ENCODE data around the gene CIB4.

The CIB4 gene

DNA sequence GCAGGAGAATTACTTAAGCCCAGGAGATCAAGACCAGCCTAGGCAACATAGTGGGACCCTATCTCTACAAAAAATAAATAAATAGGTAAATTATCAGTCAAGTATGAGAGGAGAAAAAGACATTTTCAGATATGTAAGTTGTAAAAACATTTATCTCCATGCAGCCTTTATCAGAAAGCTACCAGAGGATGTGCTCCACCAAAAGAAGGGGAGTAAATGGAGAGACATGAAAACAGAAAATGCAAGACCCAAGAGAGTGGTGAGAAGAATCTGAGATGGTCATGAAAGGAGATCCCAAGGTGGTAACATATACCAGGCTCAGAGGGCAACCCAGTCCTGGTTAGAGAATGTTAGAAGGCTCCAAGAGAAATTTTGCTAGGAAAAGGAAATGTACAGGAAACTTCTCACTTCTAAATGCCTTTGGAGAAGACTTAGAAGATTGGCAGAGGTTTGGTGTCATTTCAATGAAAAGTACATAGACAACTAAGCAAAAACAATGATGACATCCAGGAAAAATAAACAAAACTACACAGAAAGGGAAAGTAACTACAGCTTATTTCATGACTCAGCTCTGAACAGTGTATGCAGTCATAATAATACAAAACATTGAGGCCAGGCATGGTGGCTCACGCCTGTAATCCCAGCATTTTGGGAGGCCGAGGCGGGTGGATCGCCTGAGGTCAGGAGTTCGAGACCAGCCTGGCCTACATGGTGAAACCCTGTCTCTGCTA lies 19.5 kb downstream of the CIB4 start:
- DNase-seq (ENCODE audit: low spot score): no peak

DNA sequence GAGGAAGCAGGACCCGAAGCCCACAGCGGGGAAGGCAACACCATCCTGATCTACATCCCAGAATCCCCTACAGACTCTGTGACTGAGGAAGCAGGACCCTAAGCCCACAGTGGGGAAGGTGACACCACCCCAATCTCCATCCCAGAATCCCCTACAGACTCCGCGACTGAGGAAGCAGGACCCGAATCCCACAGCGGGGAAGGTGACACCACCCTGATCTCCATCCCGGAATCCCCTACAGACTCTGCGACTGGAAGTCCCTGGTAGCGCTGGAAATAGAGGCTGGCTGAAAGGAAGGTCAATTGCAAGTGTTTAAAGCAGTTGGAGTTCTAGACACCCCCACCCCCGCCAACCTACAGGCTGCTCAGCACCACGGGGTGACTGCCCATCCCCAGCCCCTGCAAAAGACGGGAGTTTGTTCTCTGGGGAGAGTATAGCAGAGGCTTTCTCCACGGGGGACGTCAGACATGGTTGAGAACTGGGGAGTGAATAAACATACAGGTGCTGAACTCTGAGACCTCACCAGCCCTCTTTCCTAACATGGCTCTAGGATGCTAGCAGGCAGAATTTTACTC lies 21.0 kb downstream of the CIB4 start:
- DNase-seq (ENCODE audit: low spot score): no peak

DNA sequence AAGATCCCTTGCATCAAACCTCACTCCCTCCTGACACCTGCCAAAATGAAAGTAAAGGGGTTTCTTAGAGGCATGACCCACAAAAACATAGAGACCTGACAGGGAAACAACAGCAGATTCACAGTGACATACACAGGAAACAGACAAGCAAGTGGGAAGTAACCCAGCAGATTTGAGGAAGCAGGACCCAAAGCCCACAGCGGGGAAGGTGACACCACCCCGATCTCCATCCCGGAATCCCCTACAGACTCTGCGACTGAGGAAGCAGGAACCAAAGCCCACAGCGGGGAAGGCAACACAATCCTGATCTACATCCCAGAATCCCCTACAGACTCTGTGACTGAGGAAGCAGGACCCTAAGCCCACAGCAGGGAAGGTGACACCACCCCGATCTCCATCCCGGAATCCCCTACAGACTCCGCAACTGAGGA lies 21.6 kb downstream of the CIB4 start:
- DNase-seq (ENCODE audit: low spot score): no peak

GRCh38 chr2:26619096-26619495 lies 22.1 kb downstream of the CIB4 start:
- DNase-seq (ENCODE audit: low spot score): no peak

- no peak for DNase-seq (ENCODE audit: low spot score)
Measured at GRCh38 chr2:26618611-26619010, 22.6 kb downstream of the CIB4 start.

DNA sequence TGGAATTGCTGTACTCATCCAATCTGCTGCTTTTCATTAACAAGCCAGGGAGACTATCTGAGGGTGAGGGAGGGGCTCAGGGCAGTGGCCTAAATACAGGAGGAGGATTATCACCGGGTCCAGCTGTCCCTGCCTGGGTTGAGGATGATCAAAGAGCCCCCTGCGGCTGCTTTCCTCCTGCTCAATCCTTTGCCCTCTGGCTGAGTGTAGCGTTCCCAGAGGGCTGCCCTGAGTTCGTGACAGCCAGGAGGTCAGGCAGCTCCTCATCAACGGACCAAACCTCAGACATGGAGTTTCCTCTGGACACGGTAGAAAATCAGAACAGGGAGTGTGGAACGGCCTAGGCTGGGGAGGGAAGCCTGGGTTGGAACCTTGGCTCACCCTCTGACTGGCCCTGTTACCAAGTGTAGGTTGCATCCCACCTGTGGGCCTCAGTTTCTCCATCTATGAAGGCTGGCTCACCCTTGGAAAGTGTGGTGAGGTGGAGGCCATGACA lies 23.5 kb downstream of the CIB4 start:
- DNase-seq (ENCODE audit: low spot score): no peak

- no peak for DNase-seq (ENCODE audit: low spot score)
Measured at GRCh38 chr2:26616706-26617587, 24.2 kb downstream of the CIB4 start.

- DNase-seq (ENCODE audit: low spot score): no peak
Measured at GRCh38 chr2:26615860-26616705, 25.1 kb downstream of the CIB4 start.

DNA sequence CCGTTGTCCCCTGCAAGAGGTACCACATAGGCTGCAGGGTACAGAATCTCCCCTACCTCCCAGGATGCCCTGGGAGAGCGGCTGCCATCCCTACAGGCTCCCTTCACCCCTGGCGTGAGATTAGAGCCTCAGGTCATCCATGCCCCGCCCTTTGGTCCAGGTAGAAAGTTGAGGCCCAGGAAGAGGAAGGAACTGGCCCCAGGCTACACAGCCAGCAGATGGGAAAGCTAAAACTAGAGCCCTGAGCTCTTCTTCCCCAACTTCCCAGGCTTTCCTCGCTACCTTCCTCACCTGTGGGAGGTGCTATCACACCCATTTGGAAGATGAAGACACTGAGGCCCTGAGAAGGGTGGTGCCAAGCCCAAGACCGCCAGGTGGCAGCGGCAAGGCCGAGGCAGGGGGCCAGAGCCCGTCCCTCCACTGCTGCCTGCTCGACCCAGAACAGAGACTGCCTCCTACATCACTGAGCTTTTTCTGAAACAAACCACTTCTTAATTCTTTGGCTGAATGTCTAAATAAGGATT lies 25.8 kb downstream of the CIB4 start:
- no peak for DNase-seq (ENCODE audit: low spot score)

- no peak for DNase-seq (ENCODE audit: low spot score)
Measured at GRCh38 chr2:26614216-26615138, 26.7 kb downstream of the CIB4 start.

- no peak for DNase-seq (ENCODE audit: low spot score)
Measured at GRCh38 chr2:26613241-26614215, 27.6 kb downstream of the CIB4 start.

DNA sequence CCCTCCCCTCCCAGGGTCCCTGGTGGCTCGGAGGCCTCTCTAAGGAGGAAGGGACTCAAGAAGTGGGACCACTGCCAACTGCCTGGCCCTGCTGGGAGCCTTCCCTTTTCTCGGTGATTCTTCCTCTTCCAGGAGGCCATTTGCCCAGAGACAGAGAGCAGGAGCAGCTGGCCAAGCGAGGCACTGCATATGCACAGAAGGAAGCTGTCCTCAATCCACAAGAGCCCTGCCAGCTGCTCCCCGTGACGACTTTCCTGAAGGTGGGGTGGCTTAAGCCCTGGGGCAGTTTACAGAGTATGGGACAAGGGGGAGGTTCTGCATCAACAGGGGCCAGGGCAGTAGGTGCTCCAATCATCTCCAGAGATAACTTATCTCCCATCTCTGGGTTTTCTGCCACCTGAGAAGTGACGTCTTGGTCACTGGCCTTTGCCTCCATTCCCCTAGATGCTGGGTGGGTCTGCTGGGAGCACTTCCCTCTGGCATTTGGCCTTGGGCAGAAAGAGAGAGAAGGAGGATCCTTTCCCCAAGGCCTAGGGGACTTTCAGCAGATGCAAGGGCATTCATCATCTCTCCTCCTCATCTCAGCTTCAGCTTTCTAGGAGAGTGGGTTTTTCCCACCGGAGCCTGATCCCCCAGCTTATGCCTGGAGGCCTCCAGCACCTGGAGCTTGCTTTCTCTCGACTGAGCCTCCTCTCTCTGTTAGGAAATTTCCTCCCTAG lies 28.5 kb downstream of the CIB4 start:
- DNase-seq (ENCODE audit: low spot score): no peak

DNA sequence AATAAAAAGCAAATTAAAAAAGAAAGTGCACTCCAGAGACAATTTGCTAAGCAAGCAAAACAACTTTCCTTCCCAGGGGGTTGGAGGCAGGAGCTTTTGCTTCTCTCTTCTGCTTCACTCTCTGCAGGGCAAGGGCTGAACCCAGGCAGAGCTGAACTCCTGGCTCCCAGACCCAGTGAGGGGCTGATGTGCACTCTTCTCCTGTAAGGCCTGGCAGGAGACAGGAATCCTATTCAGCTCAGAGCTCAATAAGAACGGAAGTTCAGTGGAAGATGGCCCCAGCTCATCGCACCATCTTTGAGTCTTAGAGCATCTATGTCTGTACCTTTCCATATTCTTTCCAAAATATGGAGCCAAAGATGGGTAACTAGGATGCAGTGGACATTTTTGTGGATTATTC lies 29.1 kb downstream of the CIB4 start:
- no peak for DNase-seq (ENCODE audit: low spot score)

DNA sequence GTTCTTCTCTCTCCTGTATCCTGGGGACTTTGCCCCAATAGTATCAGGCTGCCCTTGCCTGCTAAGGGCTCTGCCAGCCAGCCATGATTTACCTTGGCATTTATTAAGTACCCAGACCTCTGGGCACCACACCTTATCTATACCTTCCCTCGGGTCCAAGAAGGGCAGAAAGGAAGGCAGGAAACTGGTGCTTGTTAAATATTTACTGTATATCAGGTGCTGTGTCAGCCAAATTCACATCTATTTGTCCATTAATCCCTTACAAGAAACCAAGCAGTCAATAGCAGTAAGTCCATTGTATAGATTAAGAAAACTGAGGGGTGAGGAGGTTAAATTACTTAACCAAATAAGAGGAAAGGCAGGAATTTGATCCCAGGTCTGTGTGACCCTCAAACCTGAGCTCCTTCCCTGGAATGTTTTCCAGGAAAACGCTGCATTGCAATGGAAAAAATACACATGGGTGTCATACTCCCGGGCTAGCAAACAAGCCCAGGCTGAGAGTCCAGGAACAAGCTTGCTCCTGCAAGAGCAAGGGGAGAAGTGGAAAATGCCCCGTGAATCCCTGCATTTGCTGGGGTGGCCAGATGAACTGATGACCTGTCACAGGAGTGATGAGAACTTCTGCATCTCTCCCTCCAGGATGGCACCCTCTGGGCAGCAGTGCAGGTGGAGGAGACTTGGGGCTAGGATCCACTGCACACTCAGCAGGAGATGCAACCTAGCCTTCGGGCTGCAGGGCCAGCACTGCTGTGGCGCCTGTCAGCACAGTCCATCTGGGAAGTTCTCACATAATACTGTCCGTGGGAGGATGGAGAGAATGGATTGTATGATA lies 30.4 kb downstream of the CIB4 start:
- DNase-seq (ENCODE audit: low spot score): no peak

DNA sequence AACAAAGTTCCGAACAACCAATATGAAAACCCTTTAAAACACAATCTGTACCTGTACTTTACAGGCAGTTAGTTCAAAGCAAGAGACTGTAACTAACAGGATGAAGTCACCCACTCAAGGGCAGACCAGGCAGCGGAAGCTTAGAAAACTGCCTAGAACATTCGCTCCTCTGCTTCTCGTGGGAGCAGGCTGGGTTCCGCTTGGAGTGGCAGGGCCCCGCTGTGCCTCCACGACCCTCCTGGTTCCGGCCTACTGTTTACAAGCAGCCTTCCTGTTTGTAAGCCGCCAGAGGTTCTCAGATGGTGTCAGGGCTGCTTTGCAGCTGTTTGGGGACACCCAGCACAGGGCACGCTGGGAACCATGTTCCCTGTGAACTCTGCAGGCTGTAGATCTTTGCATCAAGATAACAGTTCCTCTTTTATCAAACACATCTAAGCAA lies 31.3 kb downstream of the CIB4 start:
- DNase-seq (ENCODE audit: low spot score): no peak

DNA sequence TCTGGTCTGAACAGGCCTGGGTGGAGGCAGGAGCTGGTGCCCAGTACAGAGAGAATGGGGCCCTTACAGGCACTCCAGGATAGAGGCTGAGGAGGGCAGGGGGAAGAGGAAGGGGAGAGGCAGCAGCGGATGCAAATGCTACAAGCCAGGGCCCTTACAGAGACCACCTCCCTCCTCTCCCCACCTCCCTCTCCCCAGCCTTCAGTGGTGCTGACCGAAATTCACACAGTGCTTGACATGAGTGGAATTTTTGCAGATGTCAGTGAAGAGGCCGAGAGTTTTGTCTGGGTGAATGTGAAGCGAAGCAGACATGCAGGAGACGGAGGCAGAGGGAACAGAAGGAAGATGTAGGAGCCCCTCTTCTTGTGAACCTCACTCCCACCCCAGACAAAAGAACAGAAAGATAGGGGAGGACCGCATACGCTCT lies 31.9 kb downstream of the CIB4 start:
- DNase-seq (ENCODE audit: low spot score): no peak

DNA sequence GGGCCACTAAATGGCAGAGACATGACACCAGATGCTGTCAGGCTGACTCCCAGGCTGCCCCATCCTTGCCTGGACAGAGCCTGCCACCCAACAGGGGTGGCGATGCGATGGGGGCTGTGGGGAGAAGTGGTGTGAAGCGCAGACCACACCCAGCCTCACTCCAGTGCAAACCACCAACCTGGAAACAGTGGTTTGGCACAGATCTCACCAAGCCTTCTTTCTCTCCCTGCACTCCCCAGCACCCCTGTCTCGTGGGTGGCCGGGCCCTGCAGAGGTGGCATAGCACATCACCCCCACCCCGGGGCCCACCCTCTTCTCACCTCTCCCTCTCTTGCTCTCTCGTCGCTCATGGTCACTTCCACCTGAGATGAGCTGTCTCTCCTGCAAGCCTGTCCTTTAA lies 32.6 kb downstream of the CIB4 start:
- no peak for DNase-seq (ENCODE audit: low spot score)

DNA sequence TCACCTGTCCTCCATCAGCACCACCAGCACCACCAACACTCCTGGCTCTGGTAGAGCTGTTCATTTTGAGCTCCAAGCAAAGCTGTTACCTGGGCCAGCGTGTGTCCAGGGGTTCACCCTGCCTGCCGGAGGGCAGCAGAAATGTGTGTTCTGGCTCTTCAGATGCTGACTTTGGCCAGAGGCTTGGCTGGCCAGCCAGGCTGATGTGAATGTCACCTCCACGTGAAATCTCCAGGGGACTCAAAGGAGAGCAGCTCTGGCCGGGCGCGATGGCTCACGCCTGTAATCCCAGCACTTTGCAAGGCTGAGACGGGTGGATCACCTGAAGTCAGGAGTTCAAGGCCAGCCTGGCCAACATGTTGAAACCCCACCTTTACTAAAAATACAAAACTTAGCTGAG lies 33.5 kb downstream of the CIB4 start:
- DNase-seq (ENCODE audit: low spot score): no peak
